Breast epithelium (tissue), 4 donors: ENCODE measurements around the gene LHPP. TPM values are rescaled to one million over a fixed set of nuclear protein-coding genes. Genes with fewer than 3 reads are reported as not detected.
A peak's percentile ranks its signal among the peaks of the same experiment; 100 is the strongest.

Experiments
- DNase-seq, 2 donors: peaks; one replicate each; pipeline ENCODE4 v3.0.0-alpha.2; 2019; ENCODE audit warnings: low spot score in 2 of 2
- H3K27ac ChIP-seq, 2 donors: fragments of 200-600 bp; sonication (generic) in 1 of 2; one replicate each; pipeline ENCODE4 v1.5.1; 2016 to 2019; ENCODE audit warnings: mild to moderate bottlenecking in 1 of 2
- H3K27me3 ChIP-seq, 2 donors: fragments of 200-600 bp; sonication (generic) in 1 of 2; one replicate each; pipeline versions ENCODE4 v1.5.1 to v1.6.0; 2017 to 2019; ENCODE audit warnings: control low read depth in 1 of 2, mild to moderate bottlenecking in 1 of 2
- H3K36me3 ChIP-seq: fragments of 200-600 bp; one replicate; pipeline ENCODE4 v1.5.1; 2019
- H3K4me1 ChIP-seq, 2 donors: fragments of 200-600 bp; sonication (generic); one replicate each; pipeline ENCODE4 v1.5.1; 2016 to 2019; ENCODE audit warnings: control low read depth in 1 of 2
- H3K4me3 ChIP-seq, 3 donors: fragments of 200-600 bp; sonication (generic); 1 replicate in 2 of 3; 2 replicates in 1 of 3; pipeline ENCODE4 v1.5.1; 2016 to 2019; ENCODE audit warnings: mild to moderate bottlenecking in 3 of 3, moderate library complexity in 2 of 3
- H3K9me3 ChIP-seq, 2 donors: fragments of 200-600 bp; sonication (generic) in 1 of 2; one replicate each; pipeline ENCODE4 v1.5.1; 2016 to 2019; ENCODE audit warnings: control low read depth in 1 of 2
- CTCF ChIP-seq, 3 donors: fragments of 450-650 bp; IDR thresholded peaks; one replicate each; pipeline ENCODE4 v1.5.1; 2016 to 2017; ENCODE audit warnings: antibody characterized with exemption in 3 of 3, mild to moderate bottlenecking in 3 of 3, moderate library complexity in 3 of 3
- POLR2A ChIP-seq: fragments of 450-650 bp; IDR thresholded peaks from one replicate; pipeline ENCODE4 v1.6.1; 2016; ENCODE audit warnings: antibody characterized with exemption, mild to moderate bottlenecking, moderate library complexity
- POLR2AphosphoS5 ChIP-seq, 3 donors: sonication (generic); formaldehyde crosslinking; IDR thresholded peaks; one replicate each; pipeline ENCODE4 v1.6.1; 2017; ENCODE audit warnings: antibody characterized with exemption in 3 of 3
- intact Hi-C: fragments of 100-400 bp; cut with DNase I; formaldehyde crosslinking; loops from one replicate; pipeline ENCODE4 v1.15.1; 2023; ENCODE audit warnings: low total_unique reads
- total RNA-seq, 3 donors: library from RNA; depleted of rRNA; stranded (reverse); fragments of >200 nt; gene quantifications; one replicate each; pipeline ENCODE4 v1.1.0, GENCODE V29; 2016

LHPP gene
- total RNA-seq, 3 donors from 2014 or later, result 13.1 to 19.6 (median 17.0) TPM

GRCh38 chr10:124614003-124614659 is 152.5 kb downstream of the LHPP start:
- intact Hi-C loops, result no loop called here
- H3K4me1 ChIP-seq, result peaks cover 0 to 4% of the 10 kb centered on the region in 2 donors
- H3K27me3 ChIP-seq, result no peaks in the 10 kb centered on the region
- no peak for DNase-seq
- no peak for TF ChIP-seq POLR2A
- TF ChIP-seq POLR2AphosphoS5 (IDR thresholded peaks at IDR 0.05), result no peak
- TF ChIP-seq CTCF (IDR thresholded peaks at IDR 0.05), result no peak
- no peak overlapping the region for H3K4me3 ChIP-seq
- H3K27ac ChIP-seq, result no peak overlapping the region
- H3K9me3 ChIP-seq, result no peaks in the 10 kb centered on the region
- no peaks in the 10 kb centered on the region for H3K36me3 ChIP-seq

- Histone ChIP-seq H3K9me3 (no peaks in the 10 kb centered on the region), H3K27ac (no peak overlapping the region), H3K4me1 (peaks cover 0 to 13% of the 10 kb centered on the region in 2 donors), H3K4me3 (no peak overlapping the region), H3K27me3 (no peaks in the 10 kb centered on the region), H3K36me3 (no peaks in the 10 kb centered on the region)
- intact Hi-C loops, result no loop called here
- DNase-seq, result no peak
- no peak for TF ChIP-seq CTCF (IDR thresholded peaks at IDR 0.05)
- no peak for TF ChIP-seq POLR2A
- TF ChIP-seq POLR2AphosphoS5 (IDR thresholded peaks at IDR 0.05), result no peak
These were observed 153.6 kb downstream of the LHPP start for GRCh38 chr10:124615259-124615658.

- intact Hi-C loops, result no loop called here
- peaks cover 0 to 13% of the 10 kb centered on the region in 2 donors for H3K4me1 ChIP-seq
- H3K36me3 ChIP-seq, result no peaks in the 10 kb centered on the region
- no peak for DNase-seq
- H3K4me3 ChIP-seq, result no peak overlapping the region
- no peaks in the 10 kb centered on the region for H3K27me3 ChIP-seq
- TF ChIP-seq POLR2AphosphoS5 (IDR thresholded peaks at IDR 0.05) (no peak), POLR2A (no peak)
- H3K9me3 ChIP-seq, result no peaks in the 10 kb centered on the region
- no peak overlapping the region for H3K27ac ChIP-seq
These were observed 154.6 kb downstream of the LHPP start for GRCh38 chr10:124616040-124616835.

GRCh38 chr10:124616836-124617130 is 155.2 kb downstream of the LHPP start:
- Histone ChIP-seq H3K4me1 (peaks cover 0 to 13% of the 10 kb centered on the region in 2 donors), H3K36me3 (no peaks in the 10 kb centered on the region), H3K4me3 (no peak overlapping the region), H3K27ac (no peak overlapping the region), H3K9me3 (no peaks in the 10 kb centered on the region), H3K27me3 (no peaks in the 10 kb centered on the region)
- DNase-seq, result no peak
- TF ChIP-seq CTCF (IDR thresholded peaks at IDR 0.05), result no peak
- TF ChIP-seq POLR2A, result no peak
- TF ChIP-seq POLR2AphosphoS5 (IDR thresholded peaks at IDR 0.05), result no peak
- intact Hi-C loops, result no loop called here

- no peaks in the 10 kb centered on the region for H3K36me3 ChIP-seq
- H3K27me3 ChIP-seq, result no peaks in the 10 kb centered on the region
- H3K4me1 ChIP-seq, result peaks cover 0 to 13% of the 10 kb centered on the region in 2 donors
- H3K27ac ChIP-seq, result peak overlapping the region in 1 of 2 donors; percentile 25
- TF ChIP-seq POLR2AphosphoS5 (IDR thresholded peaks at IDR 0.05), result no peak
- TF ChIP-seq POLR2A, result no peak
- TF ChIP-seq CTCF (IDR thresholded peaks at IDR 0.05), result no peak
- no peak for DNase-seq
- no peaks in the 10 kb centered on the region for H3K9me3 ChIP-seq
- H3K4me3 ChIP-seq, result no peak overlapping the region
- intact Hi-C loops, result no loop called here
These were observed 156.9 kb downstream of the LHPP start for GRCh38 chr10:124618470-124619073.
